ENCODE results near the gene POLA1.

GRCh38 chrX:24999511-24999910 is 305.8 kb downstream of the POLA1 start:
- TF ChIP-seq CTCF (IDR thresholded peaks at IDR 0.05; ENCODE audit: poor library complexity, severe bottlenecking) (no peak), REST (IDR thresholded peaks at IDR 0.05; ENCODE audit: borderline replicate concordance) (no peak), POLR2AphosphoS5 (IDR thresholded peaks at IDR 0.05) (no peak), EZH2 (IDR thresholded peaks at IDR 0.05; ENCODE audit: borderline replicate concordance, insufficient read depth, low read length, poor library complexity, severe bottlenecking) (no peak), RAD21 (conservative IDR thresholded peaks at IDR 0.05) (no peak)
